Right lobe of liver (tissue), 6 donors: ENCODE results near the gene FAM20B. TPM values are rescaled to one million over a fixed set of nuclear protein-coding genes. Genes with fewer than 3 reads are reported as not detected.

ENCODE experiments used
- ATAC-seq, 4 donors: fragments of 200-7000 bp; cut with Tn5 transposase; one replicate each; pipeline ENCODE4 v1.9.1; 2020; ENCODE audit warnings: mild to moderate bottlenecking in 4 of 4, moderate library complexity in 4 of 4
- DNase-seq, 3 donors: peaks; one replicate each; pipeline ENCODE4 v3.0.0-alpha.2; 2020
- H3K27ac ChIP-seq, 3 donors: fragments of 200-600 bp; one replicate each; pipeline ENCODE4 v1.8.0; 2022
- H3K27me3 ChIP-seq, 2 donors: fragments of 200-600 bp; one replicate each; pipeline ENCODE4 v1.8.0; 2022
- H3K36me3 ChIP-seq, 4 donors: fragments of 200-600 bp; sonication (generic) in 1 of 4; one replicate each; pipeline versions ENCODE4 v1.5.1 to v1.8.0; 2017 to 2022; ENCODE audit warnings: control low read depth in 1 of 4
- H3K4me1 ChIP-seq, 4 donors: fragments of 200-600 bp; sonication (generic) in 1 of 4; one replicate each; pipeline versions ENCODE4 v1.5.1 to v1.8.0; 2017 to 2022; ENCODE audit warnings: control low read depth in 1 of 4
- H3K4me3 ChIP-seq, 3 donors: fragments of 200-600 bp; one replicate each; pipeline ENCODE4 v1.8.0; 2022
- H3K9me3 ChIP-seq, 4 donors: fragments of 200-600 bp; sonication (generic) in 1 of 4; one replicate each; pipeline versions ENCODE4 v1.5.1 to v1.8.0; 2017 to 2022; ENCODE audit warnings: control low read depth in 1 of 4
- POLR2A ChIP-seq: fragments of 450-650 bp; IDR thresholded peaks from one replicate; pipeline ENCODE4 v1.6.1; 2017; ENCODE audit warnings: antibody characterized with exemption, mild to moderate bottlenecking
- WGBS: methylation state at CpG from one replicate; pipeline ENCODE4 v1.1.6; 2018; ENCODE audit warnings: low coverage, low lambda C conversion rate; ENCODE audit not compliant: insufficient coverage; ENCODE audit errors: missing lambda C conversion rate; 5-methylcytosine and 5-hydroxymethylcytosine counted together
- intact Hi-C, 2 donors: fragments of 100-400 bp; cut with DNase I; formaldehyde crosslinking; loops; one replicate each; pipeline versions ENCODE4 v1.11.2 to v1.14.1; 2022
- total RNA-seq, 6 experiments: library from RNA; depleted of rRNA in 2 of 6; stranded (reverse); fragments of >200 nt in 2 of 6; fragmentation: NEBNext Ultra II Directional in 3 of 6; extraction: Animal tissue kit (Norgen Biotek cat#: 25700) in 3 of 6; gene quantifications; one replicate each; pipeline versions ENCODE4 v1.1.0 to v1.2.4, GENCODE V29; 2016 to 2023
- TF ChIP-seq, protein P1 (sequence below), 4 donors: fragments of 200-600 bp in 3 of 4; fragments of 450-650 bp in 1 of 4; IDR thresholded peaks; one replicate each; pipeline versions ENCODE4 v1.5.1 to v1.8.0; 2016 to 2022; ENCODE audit warnings: antibody characterized with exemption in 4 of 4, mild to moderate bottlenecking in 2 of 4
- donor health status: DM: no; HTN: yes; CAD: no.
- donor health status: DM: no; HTN: no; CAD: no.
- donor health status: DM: no; HTN: no; CAD: no.
- donor health status: DM: no; HTN: yes; CAD: no.
- donor health status: DM: no; HTN: yes; CAD: no.

FAM20B gene
- total RNA-seq, 6 experiments from 2014 or later, result 14.7 to 19.6 (median 17.1) TPM

DNA sequence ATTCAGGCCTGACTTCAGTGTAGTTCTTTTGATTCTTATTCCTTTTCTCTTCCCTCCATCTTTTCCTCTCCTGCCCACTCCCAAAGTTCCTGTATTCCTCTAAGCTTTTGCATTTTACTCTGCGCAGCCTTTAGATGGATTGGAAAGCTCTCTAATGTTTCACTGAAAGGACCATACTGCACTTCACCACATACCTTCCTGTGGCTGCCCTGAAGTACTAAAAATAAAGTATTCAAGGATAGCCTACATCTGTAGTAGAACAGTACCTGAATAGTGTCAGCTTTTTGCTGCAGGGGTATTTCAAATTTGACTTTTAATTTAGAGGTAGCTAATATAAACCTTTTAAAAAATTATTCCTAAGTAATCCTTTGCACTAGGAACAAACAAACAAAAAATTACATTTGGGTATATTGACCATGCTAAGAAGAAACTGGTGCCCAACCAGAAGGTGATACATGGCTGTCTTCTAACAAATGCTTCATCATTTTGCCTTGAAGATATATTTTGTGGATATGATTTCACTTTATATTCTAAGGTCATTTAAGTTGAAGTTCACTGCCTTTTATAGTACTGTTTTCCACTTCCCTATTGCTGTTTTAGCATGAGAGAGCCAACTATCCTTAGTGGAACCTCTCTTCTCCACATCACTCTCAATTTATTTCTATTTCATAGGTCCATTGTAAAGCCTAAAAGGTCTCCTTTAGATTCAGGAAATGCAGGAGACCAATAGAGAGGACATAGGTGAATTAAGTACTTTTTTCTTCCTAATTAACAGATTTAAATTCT is 22.8 kb downstream of the FAM20B start:
- Histone ChIP-seq H3K36me3 (peaks cover 0 to 2% (median 0%) of the 10 kb centered on the region in 4 donors), H3K4me3 (no peak overlapping the region), H3K9me3 (no peaks in the 10 kb centered on the region), H3K27ac (no peak overlapping the region), H3K27me3 (no peaks in the 10 kb centered on the region), H3K4me1 (no peaks in the 10 kb centered on the region)
- no peak for DNase-seq
- intact Hi-C loops, result no loop called here
- WGBS, result 86% methylated on average over 1 of the region's 1 CpG
- TF ChIP-seq POLR2A, result no peak
- TF ChIP-seq, protein P1, sequence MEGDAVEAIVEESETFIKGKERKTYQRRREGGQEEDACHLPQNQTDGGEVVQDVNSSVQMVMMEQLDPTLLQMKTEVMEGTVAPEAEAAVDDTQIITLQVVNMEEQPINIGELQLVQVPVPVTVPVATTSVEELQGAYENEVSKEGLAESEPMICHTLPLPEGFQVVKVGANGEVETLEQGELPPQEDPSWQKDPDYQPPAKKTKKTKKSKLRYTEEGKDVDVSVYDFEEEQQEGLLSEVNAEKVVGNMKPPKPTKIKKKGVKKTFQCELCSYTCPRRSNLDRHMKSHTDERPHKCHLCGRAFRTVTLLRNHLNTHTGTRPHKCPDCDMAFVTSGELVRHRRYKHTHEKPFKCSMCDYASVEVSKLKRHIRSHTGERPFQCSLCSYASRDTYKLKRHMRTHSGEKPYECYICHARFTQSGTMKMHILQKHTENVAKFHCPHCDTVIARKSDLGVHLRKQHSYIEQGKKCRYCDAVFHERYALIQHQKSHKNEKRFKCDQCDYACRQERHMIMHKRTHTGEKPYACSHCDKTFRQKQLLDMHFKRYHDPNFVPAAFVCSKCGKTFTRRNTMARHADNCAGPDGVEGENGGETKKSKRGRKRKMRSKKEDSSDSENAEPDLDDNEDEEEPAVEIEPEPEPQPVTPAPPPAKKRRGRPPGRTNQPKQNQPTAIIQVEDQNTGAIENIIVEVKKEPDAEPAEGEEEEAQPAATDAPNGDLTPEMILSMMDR (IDR thresholded peaks at IDR 0.05), result no peak
- no peak for ATAC-seq

DNA sequence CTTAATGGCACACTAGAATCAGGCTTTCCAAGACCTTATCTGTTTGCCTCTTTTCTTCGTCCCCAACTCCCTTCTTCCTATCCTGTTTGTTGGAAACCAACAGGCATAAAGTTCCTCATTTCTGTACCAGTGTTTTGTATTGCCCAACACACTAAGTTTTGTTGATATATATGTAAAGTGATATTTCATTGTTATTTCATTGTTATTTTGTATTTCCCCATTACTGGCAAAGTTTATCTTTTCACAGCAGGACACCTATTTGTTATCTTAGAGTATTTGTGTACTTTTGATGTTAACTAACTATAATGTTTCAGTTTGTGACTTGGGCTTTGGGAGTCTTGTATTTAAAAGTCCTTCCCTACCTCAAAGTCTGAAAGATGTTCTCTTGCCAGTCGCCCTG is 27.1 kb downstream of the FAM20B start:
- no peaks in the 10 kb centered on the region for H3K27me3 ChIP-seq
- H3K27ac ChIP-seq, result no peak overlapping the region
- intact Hi-C loops, result no loop called here
- H3K4me1 ChIP-seq, result no peaks in the 10 kb centered on the region
- ATAC-seq (no peak), DNase-seq (no peak)
- no peak overlapping the region for H3K4me3 ChIP-seq
- WGBS, result 81% methylated on average over 2 of the region's 2 CpGs
- no peaks in the 10 kb centered on the region for H3K36me3 ChIP-seq
- TF ChIP-seq, protein P1 (IDR thresholded peaks at IDR 0.05), result no peak
- no peak for TF ChIP-seq POLR2A
- H3K9me3 ChIP-seq, result no peaks in the 10 kb centered on the region

GRCh38 chr1:179053486-179053885 is 27.8 kb downstream of the FAM20B start:
- Histone ChIP-seq H3K9me3 (no peaks in the 10 kb centered on the region), H3K4me3 (no peak overlapping the region), H3K4me1 (no peaks in the 10 kb centered on the region), H3K27ac (no peak overlapping the region), H3K27me3 (no peaks in the 10 kb centered on the region), H3K36me3 (no peaks in the 10 kb centered on the region)
- TF ChIP-seq, protein P1 (IDR thresholded peaks at IDR 0.05), result no peak
- no peak for TF ChIP-seq POLR2A
- intact Hi-C loops, result no loop called here
- WGBS, result 91% methylated on average over 2 of the region's 2 CpGs
- ATAC-seq (no peak), DNase-seq (no peak)

- DNase-seq (no peak), ATAC-seq (no peak)
- Histone ChIP-seq H3K4me1 (no peaks in the 10 kb centered on the region), H3K27me3 (no peaks in the 10 kb centered on the region), H3K4me3 (no peak overlapping the region), H3K27ac (no peak overlapping the region), H3K9me3 (no peaks in the 10 kb centered on the region), H3K36me3 (no peaks in the 10 kb centered on the region)
- no peak for TF ChIP-seq POLR2A
- TF ChIP-seq, protein P1 (IDR thresholded peaks at IDR 0.05), result no peak
- intact Hi-C loops, result no loop called here
- 100% methylated on average over 2 of the region's 2 CpGs for WGBS
Measured at GRCh38 chr1:179055937-179056336, 30.2 kb downstream of the FAM20B start.
